HG03439 (cell line): ENCODE results near the gene C13orf42.

Experiments
- ATAC-seq: cut with Tn5 transposase; IDR thresholded peaks from one replicate; pipeline ENCODE4 v1.9.1; 2021; ENCODE audit warnings: mild to moderate bottlenecking, moderate library complexity; ENCODE audit not compliant: unreplicated experiment

The C13orf42 gene

DNA sequence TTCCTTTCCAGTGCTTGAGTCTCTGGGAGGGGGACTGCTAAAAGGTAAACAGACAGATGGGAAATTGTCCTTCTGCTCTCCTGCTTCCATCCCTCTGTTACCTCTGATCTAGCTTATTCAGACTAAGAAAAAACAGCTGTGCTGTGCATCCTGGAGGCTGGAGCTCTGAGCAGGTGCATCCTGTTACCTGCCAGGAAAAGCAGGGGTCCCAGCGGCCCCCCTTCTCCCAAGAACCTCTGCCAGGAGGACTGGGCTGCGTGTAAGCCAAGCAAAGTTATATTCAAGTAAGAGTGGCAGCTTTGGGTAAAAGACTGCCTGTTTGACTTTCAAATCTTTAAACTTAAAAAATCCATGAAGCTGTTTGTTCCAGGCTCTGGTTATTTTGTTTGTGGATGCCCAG, 75.1 kb downstream of the C13orf42 start:
- ATAC-seq = no peak

DNA sequence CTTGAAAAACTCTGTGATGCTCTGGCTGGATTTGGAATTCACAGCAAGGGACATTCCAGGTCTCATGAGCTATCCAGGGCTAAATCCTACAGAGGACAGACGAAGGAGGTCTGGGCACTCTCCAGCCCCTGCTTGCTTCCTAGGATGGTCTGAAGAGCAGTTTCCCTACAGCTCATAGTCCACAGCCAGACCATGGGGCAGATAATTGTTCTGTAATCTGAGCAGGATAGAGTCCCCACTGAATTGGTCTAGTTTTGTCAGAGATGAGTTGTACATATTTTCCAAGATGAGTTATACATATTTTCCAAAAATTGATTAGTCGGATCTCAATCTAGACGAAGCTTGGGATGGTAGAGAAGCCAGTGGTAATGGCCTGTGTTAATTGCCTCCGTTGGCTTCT, 75.6 kb downstream of the C13orf42 start:
- no peak for ATAC-seq

DNA sequence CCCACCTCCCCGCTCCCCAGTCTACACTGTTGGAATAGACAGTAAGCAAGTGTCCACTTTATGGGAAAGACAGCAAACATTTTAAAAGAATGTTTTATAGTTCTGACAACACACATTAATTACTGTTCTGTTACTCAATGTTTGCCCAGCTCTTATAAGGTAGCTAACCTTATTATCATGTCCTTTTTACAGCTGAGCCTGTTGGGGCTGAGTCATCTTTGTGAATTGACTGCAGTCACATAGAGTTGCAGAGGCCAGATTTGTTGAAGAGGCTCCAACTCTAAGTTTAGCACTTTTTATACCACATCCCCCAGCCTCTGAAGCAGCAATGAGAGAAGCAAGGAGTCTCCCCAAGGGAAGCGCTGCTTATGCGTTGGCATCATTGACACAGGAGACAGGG, 76.2 kb downstream of the C13orf42 start:
- ATAC-seq = no peak

DNA sequence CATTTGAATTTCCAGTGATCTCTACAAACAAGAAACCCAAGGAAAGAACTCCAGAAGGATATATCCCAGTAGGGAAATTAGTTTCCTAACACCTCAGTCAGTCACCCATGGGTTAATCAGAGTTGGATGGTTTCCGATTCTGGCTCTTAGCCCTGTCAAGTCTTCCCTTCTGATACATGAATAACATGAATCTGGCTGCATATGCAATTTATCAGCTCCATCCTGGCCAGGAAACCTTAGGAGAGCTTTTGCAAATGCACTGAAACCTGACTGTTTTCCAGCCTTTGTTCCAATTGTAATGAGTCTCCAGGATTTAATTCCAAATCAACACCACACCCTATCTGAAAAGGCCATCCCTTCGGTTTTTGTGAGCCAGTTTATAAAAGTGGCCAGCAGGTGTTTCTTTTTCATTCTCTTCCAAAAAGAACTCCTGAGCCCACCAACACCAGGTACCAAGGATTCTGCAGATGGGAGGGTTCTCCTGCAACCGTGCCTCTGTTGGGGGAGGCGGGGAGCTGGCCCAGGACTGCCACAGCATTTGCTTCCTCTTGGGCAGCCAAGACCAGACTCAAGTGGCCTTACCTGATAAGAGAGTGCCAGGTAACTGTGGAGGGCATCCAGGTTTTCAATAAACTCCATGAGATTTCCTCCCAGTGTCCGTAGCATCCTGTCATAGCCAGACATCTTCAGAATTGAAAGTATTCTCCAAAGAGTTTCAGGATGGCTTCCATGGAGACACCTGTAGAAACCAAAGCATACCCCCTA, 77.5 kb downstream of the C13orf42 start:
- ATAC-seq = no peak

DNA sequence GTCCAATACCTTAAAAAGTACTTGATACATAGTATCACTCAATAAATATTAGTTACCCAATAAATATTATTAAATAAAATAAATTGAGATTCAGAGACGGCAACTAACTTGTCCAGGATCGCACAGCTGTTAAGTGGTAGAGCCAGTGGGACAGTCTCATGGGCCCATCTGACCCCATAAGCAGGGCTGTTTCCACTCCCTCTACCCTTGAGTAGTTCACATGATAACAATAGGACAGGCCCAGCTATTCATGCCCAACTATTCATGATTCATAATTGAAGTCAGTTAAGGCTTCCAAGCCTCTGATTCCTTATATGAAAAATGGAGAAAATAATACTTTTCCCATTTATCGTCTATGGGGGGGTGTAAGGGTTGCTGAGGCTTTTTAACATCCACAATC, 78.2 kb downstream of the C13orf42 start:
- no peak for ATAC-seq
